ENCODE results near the gene RASGEF1C.

DNA sequence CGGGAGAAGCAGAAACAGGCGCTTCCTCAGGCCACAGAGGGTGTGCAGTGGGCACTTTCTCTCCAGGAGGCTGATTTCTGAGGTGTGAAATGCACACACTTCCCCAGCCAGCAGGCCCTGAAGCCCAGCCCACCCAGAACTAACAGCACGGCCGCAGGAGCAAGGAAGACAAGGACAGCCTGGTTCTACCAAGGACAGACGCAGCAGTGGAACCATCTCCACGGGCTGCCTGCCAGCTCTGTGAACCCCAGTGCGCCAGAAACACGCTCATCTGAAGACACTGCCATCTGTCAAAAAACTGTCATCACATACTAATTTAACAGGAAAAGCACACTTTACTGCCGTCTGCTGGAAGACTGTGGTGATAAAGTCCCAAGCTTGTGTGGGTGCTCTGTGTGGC, 42.1 kb upstream of the RASGEF1C start:
- TF ChIP-seq, protein P1, sequence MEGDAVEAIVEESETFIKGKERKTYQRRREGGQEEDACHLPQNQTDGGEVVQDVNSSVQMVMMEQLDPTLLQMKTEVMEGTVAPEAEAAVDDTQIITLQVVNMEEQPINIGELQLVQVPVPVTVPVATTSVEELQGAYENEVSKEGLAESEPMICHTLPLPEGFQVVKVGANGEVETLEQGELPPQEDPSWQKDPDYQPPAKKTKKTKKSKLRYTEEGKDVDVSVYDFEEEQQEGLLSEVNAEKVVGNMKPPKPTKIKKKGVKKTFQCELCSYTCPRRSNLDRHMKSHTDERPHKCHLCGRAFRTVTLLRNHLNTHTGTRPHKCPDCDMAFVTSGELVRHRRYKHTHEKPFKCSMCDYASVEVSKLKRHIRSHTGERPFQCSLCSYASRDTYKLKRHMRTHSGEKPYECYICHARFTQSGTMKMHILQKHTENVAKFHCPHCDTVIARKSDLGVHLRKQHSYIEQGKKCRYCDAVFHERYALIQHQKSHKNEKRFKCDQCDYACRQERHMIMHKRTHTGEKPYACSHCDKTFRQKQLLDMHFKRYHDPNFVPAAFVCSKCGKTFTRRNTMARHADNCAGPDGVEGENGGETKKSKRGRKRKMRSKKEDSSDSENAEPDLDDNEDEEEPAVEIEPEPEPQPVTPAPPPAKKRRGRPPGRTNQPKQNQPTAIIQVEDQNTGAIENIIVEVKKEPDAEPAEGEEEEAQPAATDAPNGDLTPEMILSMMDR (IDR thresholded peaks at IDR 0.05; ENCODE audit: insufficient read depth, low read length, poor library complexity, severe bottlenecking): no peak
- TF ChIP-seq EZH2phosphoT487 (conservative IDR thresholded peaks at IDR 0.05; ENCODE audit: low read length): no peak
